Measurements from ENCODE around the gene PMFBP1.

GRCh38 chr16:72111657-72112451 lies 60.1 kb downstream of the PMFBP1 start:
- TF ChIP-seq, protein P1, sequence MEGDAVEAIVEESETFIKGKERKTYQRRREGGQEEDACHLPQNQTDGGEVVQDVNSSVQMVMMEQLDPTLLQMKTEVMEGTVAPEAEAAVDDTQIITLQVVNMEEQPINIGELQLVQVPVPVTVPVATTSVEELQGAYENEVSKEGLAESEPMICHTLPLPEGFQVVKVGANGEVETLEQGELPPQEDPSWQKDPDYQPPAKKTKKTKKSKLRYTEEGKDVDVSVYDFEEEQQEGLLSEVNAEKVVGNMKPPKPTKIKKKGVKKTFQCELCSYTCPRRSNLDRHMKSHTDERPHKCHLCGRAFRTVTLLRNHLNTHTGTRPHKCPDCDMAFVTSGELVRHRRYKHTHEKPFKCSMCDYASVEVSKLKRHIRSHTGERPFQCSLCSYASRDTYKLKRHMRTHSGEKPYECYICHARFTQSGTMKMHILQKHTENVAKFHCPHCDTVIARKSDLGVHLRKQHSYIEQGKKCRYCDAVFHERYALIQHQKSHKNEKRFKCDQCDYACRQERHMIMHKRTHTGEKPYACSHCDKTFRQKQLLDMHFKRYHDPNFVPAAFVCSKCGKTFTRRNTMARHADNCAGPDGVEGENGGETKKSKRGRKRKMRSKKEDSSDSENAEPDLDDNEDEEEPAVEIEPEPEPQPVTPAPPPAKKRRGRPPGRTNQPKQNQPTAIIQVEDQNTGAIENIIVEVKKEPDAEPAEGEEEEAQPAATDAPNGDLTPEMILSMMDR (IDR thresholded peaks at IDR 0.05): no peak
- no peak for TF ChIP-seq POLR2A (IDR thresholded peaks at IDR 0.05)

Measured in adrenal gland (tissue), 5 donors.